IPS-11a (cell line): ENCODE results near the gene CPD.

Experiments used
- H3K4me3 ChIP-seq: one replicate; pipeline ENCODE4 v1.5.1; 2013; ENCODE audit warnings: low read depth, low read length, control low read depth

CPD gene

DNA sequence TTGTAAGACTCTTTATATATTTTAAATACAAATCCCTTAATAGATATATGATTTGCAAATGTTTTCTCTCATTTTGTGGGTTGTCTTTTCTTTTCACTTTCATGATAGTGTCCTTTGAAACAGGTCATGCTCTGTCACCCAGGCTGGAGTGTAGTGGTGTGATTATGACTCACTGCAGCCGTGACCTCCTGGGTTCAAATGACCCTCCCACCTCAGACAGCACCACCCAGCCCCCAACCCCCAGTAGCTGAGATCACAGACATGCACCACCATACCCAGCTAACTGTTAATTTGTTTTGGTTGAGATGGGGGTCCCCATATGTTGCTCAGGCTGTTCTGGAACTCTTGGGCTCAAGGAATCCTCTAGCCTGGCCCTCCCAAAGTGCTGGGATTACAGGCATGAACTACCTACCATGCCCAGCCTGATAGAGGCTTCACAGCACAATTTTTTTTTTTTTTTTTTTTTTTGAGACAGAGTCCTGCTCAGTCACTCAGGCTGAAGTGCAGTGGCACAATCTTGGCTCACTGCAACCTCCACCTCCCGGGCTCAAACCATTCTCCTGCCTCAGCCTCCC is 26.4 kb upstream of the CPD start:
- no peak overlapping the region for H3K4me3 ChIP-seq

GRCh38 chr17:30354701-30355100 is 24.0 kb upstream of the CPD start:
- H3K4me3 ChIP-seq, result no peak overlapping the region

DNA sequence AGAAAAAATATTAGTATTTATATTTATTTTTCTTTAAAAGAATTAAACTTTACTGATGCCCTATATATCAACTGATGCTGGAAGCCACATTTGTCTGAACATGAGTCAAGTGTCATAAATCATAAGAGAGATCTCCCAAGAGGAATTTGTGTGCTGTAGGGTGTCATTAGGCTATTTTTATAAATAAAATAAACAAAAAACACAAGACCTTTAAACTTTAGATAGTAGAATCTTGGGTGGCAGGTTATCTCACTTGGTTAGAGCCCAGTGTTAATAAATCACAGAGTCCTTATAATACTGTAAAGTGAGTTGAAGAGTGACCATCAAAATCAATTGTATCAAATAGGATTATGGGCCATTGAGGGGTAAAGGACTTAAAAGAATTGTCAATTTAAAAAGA is 21.3 kb upstream of the CPD start:
- no peak overlapping the region for H3K4me3 ChIP-seq

GRCh38 chr17:30358055-30358760 is 20.5 kb upstream of the CPD start:
- H3K4me3 ChIP-seq, result no peak overlapping the region

DNA sequence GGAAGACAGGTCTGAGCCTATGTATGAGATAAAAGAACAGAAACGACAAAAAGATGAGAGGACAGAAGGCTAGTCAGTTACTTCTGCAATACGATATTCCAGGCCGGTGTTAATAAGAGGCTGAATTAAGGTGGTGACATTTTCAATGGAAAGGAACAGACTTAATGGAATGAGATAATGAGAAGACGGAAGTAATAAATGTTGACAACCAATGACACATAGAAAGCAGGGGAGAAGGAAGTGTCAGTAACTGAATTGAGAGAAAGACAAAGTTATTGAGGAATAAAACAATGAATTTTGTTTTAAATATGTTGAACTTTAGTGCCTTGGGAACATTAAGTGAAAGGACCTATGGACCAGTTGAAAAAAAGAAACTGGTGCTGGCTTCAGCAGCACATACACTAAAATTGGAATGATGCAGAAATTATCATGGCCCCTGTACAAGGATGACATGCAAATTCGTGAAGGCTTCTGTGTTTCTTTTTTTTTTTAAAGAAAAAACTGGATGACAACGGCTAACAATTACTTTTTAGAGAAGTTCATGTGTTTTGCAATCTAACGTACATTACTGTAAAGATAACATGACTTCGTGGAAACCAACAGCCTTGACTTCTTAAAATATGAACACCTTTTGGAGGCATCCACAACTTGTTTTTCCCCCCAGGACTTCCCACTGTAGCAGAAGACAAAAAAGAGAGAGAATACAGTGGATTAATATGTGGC is 18.5 kb upstream of the CPD start:
- no peak overlapping the region for H3K4me3 ChIP-seq

GRCh38 chr17:30361766-30362279 is 16.9 kb upstream of the CPD start:
- no peak overlapping the region for H3K4me3 ChIP-seq

GRCh38 chr17:30363715-30364202 is 15.0 kb upstream of the CPD start:
- H3K4me3 ChIP-seq, result no peak overlapping the region

DNA sequence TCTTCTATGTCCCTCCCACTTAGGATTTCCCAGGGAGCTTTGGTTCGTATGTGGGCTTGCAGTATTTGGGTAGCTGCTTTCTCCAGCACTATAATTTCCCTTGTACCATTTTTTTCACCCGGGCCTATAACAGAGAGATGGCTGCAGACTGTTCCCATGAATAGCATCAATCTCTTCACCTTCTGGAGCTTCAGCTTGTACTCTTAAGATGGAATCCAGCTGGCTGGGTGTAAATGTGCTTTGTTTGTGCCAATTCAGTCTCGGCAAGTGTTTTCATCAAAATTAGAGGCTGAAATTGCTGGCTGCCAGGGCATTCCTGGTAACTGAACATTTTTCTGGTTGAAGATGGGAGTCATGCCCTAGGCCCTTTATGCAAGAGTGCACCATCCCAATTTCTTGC is 12.2 kb upstream of the CPD start:
- no peak overlapping the region for H3K4me3 ChIP-seq

GRCh38 chr17:30368912-30369720 is 9.6 kb upstream of the CPD start:
- H3K4me3 ChIP-seq, result no peak overlapping the region

DNA sequence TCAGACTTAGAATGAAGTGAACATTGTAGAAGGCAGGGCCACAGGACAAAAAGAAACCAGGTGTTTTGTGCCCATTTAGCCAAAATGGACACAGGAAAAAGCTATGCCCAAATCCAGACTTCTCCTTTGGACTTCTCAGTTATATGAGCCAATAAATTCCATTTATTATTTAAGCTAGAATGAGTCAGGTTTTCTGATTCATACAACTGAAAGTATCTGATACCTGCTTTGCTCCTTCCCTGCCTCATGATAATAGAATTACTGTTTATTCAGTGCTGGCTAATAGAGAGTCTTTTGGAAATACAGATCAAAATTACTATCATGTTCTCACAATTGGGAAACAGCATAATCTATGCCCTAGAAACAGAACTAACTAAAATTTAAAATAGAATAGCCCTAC is 8.7 kb upstream of the CPD start:
- no peak overlapping the region for H3K4me3 ChIP-seq

DNA sequence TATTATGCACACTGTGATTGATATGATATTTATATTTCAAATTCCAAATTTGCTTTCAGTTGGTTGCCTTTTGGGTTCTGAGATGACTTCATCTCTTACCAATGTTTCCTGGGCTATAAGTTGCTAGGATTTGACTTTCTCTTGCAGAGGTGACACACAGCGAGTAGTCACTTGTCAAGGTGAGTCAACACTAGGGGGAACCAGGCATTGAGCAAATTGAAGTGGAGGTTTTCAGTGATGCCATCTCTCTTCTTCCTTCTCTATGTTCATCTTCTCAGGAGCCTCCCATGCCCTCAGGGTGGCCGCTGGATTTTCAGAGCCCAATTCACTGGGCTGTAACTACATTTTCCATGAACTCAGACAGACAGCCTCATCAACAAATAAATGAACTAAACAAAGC is 6.0 kb upstream of the CPD start:
- H3K4me3 ChIP-seq, result no peak overlapping the region

GRCh38 chr17:30375661-30376060 is 3.1 kb upstream of the CPD start:
- H3K4me3 ChIP-seq, result no peak overlapping the region

GRCh38 chr17:30376621-30377452 is 1.9 kb upstream of the CPD start:
- no peak overlapping the region for H3K4me3 ChIP-seq

DNA sequence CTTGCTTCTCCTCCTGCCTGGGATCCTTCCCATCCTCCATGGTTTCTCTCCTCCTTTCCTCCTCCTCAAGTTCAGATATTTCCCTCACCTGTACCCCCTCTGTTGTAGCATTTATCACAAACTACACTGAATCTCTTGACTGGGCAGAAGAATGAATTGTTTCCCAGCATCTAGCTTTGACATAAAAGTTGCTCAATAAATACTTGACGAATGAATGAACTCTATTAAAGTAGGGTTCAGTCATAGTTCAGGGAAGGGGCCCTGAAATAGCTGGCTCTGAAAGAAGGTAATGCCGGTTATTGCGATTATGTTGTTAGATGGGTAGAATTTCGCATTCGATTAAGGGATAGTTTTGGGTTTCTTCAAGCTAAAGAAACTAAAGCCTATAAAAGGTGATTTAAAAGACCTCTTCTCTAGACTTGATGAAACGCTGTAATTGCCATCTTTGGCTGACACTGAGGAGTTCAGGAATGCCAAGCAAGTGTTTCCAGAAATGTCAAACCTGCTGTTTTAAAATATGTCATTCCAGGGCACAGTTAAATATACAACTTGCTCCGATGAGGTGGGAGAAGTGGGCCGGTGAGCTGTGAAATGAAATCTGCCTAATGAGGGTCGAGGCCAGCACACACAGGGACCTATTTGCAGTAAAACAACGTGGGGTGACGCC is 1.0 kb upstream of the CPD start:
- H3K4me3 ChIP-seq, result no peak overlapping the region

DNA sequence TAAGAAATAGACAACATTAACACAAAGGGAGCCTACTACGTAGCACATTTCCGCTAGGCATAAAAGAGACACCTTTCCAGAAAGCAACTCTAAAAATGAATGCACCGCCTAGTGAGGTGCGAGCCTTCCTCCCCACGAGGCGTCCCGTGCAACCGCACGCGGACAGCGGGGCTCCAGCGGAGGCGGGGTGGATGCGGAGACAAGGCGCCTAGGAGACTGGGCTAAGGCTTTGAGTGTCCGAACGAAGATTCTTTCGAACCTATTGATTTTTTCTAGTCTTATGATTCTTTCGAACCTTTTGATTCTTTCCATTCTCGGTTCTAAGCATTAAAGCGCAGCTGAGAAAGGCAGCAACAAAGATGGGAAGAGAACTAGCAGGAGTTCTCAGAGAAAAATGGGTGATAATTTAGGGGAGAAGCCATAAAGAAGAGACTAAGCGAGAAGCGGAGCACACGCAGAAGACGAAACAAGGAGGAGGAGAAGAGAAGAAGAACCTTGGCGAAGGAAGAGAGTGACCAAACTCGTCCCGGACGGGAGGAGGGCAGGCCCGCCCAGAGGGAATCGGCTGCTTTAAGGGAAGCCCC is 394 bp upstream of the CPD start:
- peak overlapping the region; percentile 66 for H3K4me3 ChIP-seq

DNA sequence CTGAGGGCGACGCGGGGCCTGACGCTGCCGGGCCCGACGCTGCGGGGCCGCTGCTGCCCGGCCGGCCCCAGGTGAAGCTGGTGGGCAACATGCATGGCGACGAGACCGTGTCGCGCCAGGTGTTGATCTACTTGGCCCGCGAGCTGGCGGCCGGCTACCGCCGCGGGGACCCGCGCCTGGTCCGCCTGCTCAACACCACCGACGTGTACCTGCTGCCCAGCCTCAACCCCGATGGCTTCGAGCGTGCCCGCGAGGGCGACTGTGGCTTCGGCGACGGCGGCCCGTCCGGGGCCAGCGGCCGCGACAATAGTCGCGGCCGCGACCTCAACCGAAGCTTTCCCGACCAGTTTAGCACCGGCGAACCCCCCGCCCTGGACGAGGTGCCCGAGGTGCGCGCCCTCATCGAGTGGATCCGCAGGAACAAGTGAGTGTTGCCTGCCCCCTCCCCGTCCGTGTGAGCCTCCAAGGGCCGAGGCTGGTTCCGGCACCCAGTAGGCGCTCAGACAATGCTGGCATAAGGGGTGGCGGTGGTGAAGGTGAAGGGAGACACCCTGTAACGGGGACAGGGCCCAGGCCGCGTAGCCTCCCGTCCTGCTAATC is 676 bp downstream of the CPD start:
- peak overlapping the region; percentile 66 for H3K4me3 ChIP-seq

DNA sequence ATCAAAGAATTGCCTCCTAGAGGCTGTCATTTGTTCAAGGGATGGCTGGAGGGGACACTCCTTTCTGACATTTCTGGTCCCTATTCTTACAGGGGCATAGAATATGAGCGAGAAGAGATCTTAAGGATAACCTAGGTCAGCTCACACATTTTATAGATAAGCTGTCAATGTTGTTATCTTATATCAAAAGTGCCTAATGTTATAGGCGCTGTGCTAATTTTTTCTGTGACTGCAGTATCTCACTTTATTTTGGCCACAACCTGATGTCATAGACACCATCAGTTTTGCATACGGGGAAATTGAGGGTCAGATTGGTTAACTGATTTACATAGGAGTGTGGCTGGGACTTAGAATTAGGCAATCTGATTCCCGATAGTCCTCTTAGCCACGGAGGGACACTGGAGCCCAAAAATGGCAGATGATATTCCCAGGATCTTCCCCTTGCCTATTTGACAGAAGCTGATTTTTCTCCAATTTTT is 1.2 kb downstream of the CPD start:
- peak overlapping the region; percentile 66 for H3K4me3 ChIP-seq

DNA sequence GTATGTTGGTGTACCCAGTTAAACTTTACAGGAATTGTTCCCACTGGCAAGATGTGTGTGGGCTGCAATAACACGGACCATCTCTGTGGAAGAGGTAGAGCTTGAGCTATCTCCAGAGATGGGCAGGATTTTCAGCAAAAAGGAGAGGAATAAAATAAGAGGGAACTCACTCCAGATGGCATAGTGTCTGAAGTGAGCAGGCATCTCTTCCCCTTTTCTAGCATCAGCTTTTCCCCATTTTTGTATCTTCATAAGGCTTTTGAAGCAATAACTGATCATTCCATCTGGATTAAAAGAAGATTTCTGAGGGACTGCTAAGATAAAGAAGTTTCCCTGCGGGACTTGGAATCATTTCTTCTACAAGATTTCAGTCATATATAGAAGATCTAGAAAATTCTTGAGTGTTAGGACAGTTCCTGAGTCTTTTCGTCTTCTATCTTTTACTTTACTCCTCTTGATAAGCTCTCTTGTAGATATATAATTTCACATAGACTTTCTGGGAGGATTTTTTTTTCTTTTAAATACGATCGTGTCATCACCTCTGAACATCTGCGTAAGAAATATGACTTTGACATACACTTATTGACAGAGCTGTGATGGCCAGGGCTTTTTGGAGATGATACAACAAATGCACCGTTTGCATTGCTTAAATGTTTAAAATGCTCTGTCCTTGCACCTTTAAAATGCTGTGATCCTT is 2.1 kb downstream of the CPD start:
- no peak overlapping the region for H3K4me3 ChIP-seq
